ENCODE data around the gene ZNF560.

The ZNF560 gene

DNA sequence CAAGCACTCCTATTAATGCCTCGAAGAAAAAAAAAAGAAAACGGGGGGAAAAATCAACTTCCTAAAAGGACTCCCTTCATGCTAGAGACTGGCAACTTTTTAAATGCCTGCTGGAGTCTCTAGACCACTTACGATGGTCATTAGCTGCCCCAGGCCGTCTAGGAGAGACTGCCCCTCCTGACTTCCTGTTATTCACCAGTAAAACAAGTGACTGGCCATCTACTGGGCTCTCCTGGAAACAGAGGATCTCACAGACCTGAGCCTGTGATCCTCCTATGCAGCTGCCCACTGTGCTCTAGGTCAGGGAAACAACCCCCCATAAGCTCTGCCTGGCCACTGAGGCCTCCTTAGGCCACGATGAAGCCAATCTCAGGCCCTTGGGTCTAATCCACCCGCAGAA is 70.5 kb downstream of the ZNF560 start:
- Histone ChIP-seq H3K4me2 (no peak overlapping the region), H4K20me1 (peaks cover 0 to 57% (median 7%) of the 10 kb centered on the region in 11 experiments; a peak in 8 of 22 replicates), H3K9ac (no peak overlapping the region), H3K9me3 (replicated peaks in 1 of 11) (peaks cover 17 to 40% (median 27%) of the 10 kb centered on the region in 11 experiments; a peak in 21 of 22 replicates), H3K36me3 (peaks cover 92 to 98% (median 97%) of the 10 kb centered on the region in 11 experiments), H3K4me1 (peaks cover 2 to 32% (median 23%) of the 10 kb centered on the region in 10 experiments; a peak in 19 of 20 replicates), H3K27ac (no peak overlapping the region), H3K4me3 (no peak overlapping the region), H3K27me3 (no peaks in the 10 kb centered on the region)
- TF ChIP-seq Cebpa-rat (IDR thresholded peaks at IDR 0.05): no peak
